Measurements from ENCODE around the gene MSH3.
A peak's percentile ranks its signal among the peaks of the same experiment; 100 is the strongest.

MSH3 gene

DNA sequence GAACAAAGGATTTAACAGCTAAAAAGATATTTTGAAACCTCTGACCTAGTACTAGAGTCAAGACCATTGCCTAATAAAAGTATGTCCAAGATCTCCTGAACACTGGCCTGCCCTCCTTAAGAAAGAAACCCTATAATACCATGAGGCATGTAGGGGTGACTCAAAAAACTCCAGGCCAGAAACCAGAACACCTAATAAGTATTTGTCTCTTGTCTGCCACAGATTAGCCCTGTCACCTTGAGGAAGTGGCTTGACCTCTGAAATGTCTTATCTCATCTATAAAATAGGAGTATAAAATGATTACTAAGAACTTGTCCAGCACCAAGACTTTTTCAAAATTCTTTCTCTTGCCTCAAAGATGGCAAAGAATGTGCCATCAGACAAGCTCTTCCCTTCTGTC is 180.3 kb downstream of the MSH3 start:
- TF ChIP-seq, protein P1, sequence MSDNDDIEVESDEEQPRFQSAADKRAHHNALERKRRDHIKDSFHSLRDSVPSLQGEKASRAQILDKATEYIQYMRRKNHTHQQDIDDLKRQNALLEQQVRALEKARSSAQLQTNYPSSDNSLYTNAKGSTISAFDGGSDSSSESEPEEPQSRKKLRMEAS (IDR thresholded peaks at IDR 0.05): no peak
- TF ChIP-seq TEAD4 (IDR thresholded peaks at IDR 0.05) (no peak), CREB1 (IDR thresholded peaks at IDR 0.05; ENCODE audit: low read depth) (no peak), TAF1 (IDR thresholded peaks at IDR 0.05; ENCODE audit: low read depth) (no peak), YY1 (IDR thresholded peaks at IDR 0.05; ENCODE audit: low read depth) (no peak), EP300 (IDR thresholded peaks at IDR 0.05; ENCODE audit: borderline replicate concordance) (no peak), ZBTB7A (IDR thresholded peaks at IDR 0.05; ENCODE audit: low read depth) (no peak), EGR1 (IDR thresholded peaks at IDR 0.05) (no peak), RAD21 (IDR thresholded peaks at IDR 0.05; ENCODE audit: low read depth) (no peak)
- TF ChIP-seq, protein P2, sequence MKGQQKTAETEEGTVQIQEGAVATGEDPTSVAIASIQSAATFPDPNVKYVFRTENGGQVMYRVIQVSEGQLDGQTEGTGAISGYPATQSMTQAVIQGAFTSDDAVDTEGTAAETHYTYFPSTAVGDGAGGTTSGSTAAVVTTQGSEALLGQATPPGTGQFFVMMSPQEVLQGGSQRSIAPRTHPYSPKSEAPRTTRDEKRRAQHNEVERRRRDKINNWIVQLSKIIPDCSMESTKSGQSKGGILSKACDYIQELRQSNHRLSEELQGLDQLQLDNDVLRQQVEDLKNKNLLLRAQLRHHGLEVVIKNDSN (IDR thresholded peaks at IDR 0.05): no peak
- TF ChIP-seq, protein P3, sequence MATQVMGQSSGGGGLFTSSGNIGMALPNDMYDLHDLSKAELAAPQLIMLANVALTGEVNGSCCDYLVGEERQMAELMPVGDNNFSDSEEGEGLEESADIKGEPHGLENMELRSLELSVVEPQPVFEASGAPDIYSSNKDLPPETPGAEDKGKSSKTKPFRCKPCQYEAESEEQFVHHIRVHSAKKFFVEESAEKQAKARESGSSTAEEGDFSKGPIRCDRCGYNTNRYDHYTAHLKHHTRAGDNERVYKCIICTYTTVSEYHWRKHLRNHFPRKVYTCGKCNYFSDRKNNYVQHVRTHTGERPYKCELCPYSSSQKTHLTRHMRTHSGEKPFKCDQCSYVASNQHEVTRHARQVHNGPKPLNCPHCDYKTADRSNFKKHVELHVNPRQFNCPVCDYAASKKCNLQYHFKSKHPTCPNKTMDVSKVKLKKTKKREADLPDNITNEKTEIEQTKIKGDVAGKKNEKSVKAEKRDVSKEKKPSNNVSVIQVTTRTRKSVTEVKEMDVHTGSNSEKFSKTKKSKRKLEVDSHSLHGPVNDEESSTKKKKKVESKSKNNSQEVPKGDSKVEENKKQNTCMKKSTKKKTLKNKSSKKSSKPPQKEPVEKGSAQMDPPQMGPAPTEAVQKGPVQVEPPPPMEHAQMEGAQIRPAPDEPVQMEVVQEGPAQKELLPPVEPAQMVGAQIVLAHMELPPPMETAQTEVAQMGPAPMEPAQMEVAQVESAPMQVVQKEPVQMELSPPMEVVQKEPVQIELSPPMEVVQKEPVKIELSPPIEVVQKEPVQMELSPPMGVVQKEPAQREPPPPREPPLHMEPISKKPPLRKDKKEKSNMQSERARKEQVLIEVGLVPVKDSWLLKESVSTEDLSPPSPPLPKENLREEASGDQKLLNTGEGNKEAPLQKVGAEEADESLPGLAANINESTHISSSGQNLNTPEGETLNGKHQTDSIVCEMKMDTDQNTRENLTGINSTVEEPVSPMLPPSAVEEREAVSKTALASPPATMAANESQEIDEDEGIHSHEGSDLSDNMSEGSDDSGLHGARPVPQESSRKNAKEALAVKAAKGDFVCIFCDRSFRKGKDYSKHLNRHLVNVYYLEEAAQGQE (IDR thresholded peaks at IDR 0.05; ENCODE audit: low read depth): no peak

DNA sequence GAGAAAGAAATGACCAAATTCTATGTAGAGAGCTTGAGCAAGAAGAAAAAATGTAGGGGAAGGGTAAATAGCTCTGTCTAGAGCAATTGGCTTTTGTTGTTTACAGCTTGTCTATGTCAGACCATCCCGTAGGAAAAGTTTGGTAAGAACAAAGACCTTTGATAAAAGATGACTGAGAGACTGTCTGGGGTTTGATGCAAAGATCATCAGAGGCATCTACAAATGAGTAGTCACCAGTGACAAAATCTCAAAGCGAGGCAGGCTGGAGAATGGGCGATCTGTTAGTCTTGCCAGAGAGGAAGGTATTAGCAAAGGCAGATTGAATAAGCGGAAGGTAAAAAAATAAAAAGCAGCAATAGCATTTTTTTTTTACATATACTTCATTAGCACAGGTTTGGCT is 180.7 kb downstream of the MSH3 start:
- no peak for TF ChIP-seq YY1 (IDR thresholded peaks at IDR 0.05; ENCODE audit: low read depth)

DNA sequence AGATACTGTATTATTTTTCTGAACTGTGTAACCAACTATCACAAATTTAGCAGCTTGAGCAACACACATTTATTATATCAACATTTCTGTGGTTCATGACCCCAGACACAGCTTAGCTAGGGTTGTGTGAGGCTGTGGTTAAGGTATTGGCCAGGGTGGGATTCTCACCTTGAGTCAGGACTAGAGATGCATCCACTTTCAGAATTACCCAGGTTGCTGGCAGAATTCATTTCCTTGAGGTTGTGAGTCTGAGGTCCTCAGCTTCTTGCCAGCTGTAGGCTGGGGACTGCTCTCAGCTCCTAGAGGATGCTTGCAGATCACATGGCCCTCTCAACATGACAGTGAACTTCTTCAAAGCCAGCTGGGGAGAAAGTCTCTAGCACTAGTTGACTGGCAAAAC is 183.2 kb downstream of the MSH3 start:
- TF ChIP-seq CEBPB (IDR thresholded peaks at IDR 0.05) (no peak), YY1 (IDR thresholded peaks at IDR 0.05; ENCODE audit: low read depth) (no peak), TEAD4 (IDR thresholded peaks at IDR 0.05) (no peak), FOXM1 (IDR thresholded peaks at IDR 0.05; ENCODE audit: borderline replicate concordance, low read depth) (no peak), EP300 (IDR thresholded peaks at IDR 0.05; ENCODE audit: borderline replicate concordance) (no peak), ZBTB7A (IDR thresholded peaks at IDR 0.05; ENCODE audit: low read depth) (no peak), RAD21 (IDR thresholded peaks at IDR 0.05; ENCODE audit: low read depth) (no peak), EGR1 (IDR thresholded peaks at IDR 0.05) (no peak), NFIC (IDR thresholded peaks at IDR 0.05) (no peak)
- TF ChIP-seq, protein P2 (IDR thresholded peaks at IDR 0.05): no peak
- TF ChIP-seq, protein P1 (IDR thresholded peaks at IDR 0.05): no peak

DNA sequence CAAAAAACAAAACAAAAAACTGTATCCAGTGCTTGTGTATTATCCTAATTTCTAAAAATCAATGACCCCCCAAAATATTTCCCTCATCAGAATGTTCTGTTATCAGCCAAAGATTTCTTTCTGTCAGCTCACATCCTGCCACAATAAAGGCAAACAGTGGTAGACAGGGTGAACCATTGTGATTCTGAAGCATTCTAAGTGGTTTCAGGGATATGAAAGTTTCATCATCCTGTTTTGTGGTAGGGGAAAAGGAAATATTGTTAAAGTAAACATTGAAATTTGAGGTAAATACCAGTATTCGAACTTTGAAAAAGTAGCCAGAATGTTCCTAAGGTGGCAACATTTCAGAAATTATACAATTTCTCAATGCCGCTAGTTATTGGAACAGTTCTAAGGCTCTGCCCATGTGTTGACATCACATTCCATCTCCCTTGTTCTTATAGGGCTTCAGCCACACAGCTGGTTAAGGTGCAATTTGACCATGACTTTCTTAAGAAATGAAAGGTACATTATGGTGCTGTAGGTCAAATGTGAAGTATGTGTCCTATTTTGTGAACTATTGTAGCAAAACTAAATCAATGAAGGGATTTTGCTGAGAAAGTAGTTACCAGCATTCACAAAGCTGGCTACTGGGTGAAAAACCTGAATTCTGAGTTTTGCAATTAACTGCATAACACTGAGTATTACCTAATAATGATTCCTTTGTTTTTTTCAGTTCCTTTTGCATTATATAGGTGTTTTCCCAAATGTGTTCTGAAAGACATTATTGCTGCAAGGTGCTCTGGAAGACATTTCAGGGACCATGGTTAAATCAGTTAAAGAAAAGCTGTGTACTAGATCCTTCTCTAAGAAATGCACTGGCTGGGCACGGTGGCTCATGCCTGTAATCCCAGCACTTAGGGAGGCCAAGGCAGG is 198.1 kb downstream of the MSH3 start:
- TF ChIP-seq TEAD4 (IDR thresholded peaks at IDR 0.05) (no peak), TCF12 (IDR thresholded peaks at IDR 0.05; ENCODE audit: low read depth) (no peak), NFIC (IDR thresholded peaks at IDR 0.05) (no peak), EP300 (IDR thresholded peaks at IDR 0.05; ENCODE audit: borderline replicate concordance) (no peak), EGR1 (IDR thresholded peaks at IDR 0.05) (no peak), ZBTB7A (IDR thresholded peaks at IDR 0.05; ENCODE audit: low read depth) (no peak), YY1 (IDR thresholded peaks at IDR 0.05; ENCODE audit: low read depth) (no peak), CEBPB (IDR thresholded peaks at IDR 0.05) (no peak), FOXM1 (IDR thresholded peaks at IDR 0.05; ENCODE audit: borderline replicate concordance, low read depth) (no peak), CREB1 (IDR thresholded peaks at IDR 0.05; ENCODE audit: low read depth) (no peak), TAF1 (IDR thresholded peaks at IDR 0.05; ENCODE audit: low read depth) (no peak), RAD21 (IDR thresholded peaks at IDR 0.05; ENCODE audit: low read depth) (no peak)
- TF ChIP-seq, protein P3 (IDR thresholded peaks at IDR 0.05; ENCODE audit: low read depth): no peak
- TF ChIP-seq, protein P1 (IDR thresholded peaks at IDR 0.05): no peak
- TF ChIP-seq, protein P2 (IDR thresholded peaks at IDR 0.05): no peak

DNA sequence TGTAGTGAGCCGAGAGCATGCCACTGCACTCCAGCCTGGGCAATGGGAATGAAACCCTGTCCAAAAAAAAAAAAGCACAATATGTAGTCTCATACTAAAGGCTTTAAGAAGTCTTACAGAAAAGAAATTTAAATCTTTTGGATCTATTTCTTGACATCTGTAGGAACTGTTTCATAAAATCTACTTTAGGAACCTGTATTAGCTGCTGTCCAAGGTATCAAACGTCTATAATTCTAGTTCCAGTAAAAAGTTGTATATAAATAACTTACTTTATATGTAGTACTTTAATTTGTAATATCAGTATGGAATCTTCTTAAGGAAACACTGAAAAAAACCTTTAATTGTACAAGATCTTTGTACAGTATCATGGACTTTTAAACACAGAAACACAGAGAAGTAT is 199.0 kb downstream of the MSH3 start:
- TF ChIP-seq ZBTB7A (IDR thresholded peaks at IDR 0.05; ENCODE audit: low read depth) (no peak), TAF1 (IDR thresholded peaks at IDR 0.05; ENCODE audit: low read depth) (no peak), YY1 (IDR thresholded peaks at IDR 0.05; ENCODE audit: low read depth) (no peak), FOXM1 (IDR thresholded peaks at IDR 0.05; ENCODE audit: borderline replicate concordance, low read depth) (no peak)
- TF ChIP-seq, protein P3 (IDR thresholded peaks at IDR 0.05; ENCODE audit: low read depth): peak; percentile 71
- TF ChIP-seq, protein P1 (IDR thresholded peaks at IDR 0.05): no peak
